Epithelial cell of esophagus (primary cell): Measurements from ENCODE around the gene SUSD2.
"Not testable (repeated sequence)": the region's sequence is repeated elsewhere in the genome, so short reads cannot be mapped to it uniquely, and the experiment has no call there.

Source experiments
- DNase-seq: peaks from one replicate; pipeline ENCODE4 v3.0.0; 2010; ENCODE audit warnings: low read depth
- H3K4me3 ChIP-seq: 2 replicates; pipeline ENCODE4 v1.5.1; 2011; ENCODE audit warnings: mild to moderate bottlenecking, low read length, control low read depth
- TF ChIP-seq, protein P1 (sequence below): IDR thresholded peaks from 2 replicates; pipeline ENCODE4 v1.5.1; 2011; ENCODE audit warnings: low read depth, mild to moderate bottlenecking, low read length, control low read depth, inconsistent platforms; ENCODE audit not compliant: insufficient read depth; ENCODE audit errors: missing control alignments

SUSD2 gene

DNA sequence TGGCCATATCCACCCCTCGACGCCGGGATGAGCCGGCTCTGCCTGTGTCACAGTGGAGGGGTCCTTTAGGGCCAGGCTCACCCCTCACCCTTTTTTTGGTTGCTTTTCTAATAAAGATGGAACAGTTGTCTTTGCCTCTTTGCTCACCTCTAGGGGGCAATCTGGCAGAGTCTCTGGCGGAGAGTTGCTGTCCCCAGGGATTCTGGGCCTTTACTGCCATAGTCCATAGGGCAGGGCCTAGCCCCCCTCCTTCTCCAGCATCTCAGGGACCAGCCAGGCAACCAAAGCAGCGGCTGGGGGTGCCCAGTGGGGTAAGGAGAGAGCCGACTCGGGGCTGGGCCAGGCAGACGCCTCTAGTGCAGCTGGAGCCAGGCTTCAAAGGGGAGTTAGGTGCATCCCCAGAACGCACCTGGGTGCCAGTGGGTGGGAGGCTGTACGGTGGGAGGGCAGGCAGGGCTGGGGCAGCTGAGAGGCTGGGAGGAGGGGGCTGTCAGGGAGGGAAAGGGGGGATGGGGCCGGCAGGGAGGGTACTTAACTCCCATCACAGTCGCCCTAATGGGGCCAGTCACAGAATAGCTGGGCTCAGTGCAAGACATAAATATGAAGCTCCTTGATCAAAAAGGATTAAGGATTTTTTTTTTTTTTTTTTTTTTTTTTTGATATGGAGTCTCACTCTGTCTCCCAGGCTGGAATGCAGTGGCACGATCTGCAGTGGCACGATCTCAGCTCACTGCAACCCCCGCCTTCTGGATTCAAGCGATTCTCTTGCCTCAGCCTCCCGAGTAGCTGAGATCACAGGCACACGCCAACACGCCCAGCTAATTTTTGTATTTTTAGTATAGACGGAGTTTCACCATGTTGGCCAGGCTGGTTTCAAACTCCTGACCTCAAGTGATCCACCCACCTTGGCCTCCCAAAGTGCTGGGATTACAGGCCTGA is 2.5 kb upstream of the SUSD2 start:
- no peak for DNase-seq
- TF ChIP-seq, protein P1, sequence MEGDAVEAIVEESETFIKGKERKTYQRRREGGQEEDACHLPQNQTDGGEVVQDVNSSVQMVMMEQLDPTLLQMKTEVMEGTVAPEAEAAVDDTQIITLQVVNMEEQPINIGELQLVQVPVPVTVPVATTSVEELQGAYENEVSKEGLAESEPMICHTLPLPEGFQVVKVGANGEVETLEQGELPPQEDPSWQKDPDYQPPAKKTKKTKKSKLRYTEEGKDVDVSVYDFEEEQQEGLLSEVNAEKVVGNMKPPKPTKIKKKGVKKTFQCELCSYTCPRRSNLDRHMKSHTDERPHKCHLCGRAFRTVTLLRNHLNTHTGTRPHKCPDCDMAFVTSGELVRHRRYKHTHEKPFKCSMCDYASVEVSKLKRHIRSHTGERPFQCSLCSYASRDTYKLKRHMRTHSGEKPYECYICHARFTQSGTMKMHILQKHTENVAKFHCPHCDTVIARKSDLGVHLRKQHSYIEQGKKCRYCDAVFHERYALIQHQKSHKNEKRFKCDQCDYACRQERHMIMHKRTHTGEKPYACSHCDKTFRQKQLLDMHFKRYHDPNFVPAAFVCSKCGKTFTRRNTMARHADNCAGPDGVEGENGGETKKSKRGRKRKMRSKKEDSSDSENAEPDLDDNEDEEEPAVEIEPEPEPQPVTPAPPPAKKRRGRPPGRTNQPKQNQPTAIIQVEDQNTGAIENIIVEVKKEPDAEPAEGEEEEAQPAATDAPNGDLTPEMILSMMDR = peak; percentile 39

DNA sequence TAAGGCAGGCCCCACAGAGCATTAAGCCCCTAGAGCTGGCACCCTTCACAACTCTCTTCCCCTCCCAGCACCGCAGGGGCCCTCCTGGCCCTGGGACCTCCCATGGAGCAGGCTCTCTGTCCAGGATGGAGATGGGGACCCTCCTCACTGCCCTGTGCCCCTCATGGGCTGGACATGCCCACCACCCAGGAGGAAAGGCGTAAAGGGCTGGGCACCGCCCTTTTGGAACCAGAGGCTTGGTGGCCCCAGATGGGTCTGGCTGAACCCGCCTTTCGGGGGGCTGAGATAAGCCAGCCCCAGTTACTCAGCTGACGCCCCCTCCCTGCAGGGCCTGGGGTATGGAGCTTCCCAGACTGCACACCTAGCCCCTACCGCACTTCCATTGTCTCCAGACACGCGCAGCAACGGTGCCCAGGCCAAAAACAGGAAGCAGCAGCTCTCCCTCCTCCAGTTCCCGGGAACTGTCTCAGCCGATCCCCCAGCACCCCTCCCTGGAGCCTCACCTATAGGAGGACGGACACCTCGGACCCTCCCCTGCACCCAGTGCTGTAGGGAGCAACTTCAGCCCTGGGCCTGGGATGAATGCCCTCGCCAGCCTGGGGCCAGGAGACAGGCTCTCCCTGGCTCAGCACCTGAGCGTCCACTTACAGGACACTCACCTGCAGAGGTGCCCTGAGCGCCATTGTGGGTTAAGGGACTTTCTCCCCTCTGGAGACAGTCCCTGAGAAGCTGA is 1.6 kb upstream of the SUSD2 start:
- no peak for DNase-seq
- TF ChIP-seq, protein P1 = no peak
- no peak overlapping the region for H3K4me3 ChIP-seq

More for the DNA sequence above, 2.5 kb upstream of the SUSD2 start:
- H3K4me3 ChIP-seq = no peak overlapping the region

DNA sequence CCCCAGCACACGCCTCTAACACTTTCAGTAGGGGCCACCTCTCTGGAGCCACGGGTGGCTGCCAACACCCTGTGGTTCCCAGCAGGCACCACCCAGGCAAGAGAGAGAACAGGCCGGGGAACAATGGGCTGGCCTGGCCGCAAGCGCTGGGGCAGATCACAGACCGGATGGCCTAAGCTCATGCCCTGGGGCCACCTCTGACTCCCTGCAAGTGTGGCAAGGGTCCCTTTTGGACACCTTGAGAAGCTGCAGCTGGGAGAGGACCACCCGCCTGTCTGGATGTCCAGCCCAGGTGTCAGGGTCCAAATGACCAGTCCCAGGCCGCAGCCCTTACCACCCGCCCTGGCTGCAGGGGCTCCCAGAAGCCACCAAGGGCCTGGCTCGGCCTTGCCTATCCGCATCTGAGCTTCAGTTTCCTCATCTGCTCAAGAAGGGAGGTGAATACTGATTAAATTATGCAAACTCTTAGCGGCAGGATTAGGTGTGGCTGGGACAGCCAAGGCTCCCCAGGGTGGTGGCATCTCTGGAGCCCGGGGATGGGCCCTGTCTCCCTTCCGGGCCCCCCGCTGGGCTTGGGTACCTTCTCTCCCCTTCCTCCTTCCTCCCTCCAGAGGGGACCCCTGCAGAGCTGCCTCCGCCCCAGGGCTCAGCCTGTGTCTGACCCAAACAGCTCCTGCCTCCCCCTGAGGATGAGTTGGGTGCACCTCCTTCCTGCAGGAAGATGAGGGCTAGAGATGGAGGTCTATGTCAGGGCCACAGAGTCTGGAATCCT is 785 bp upstream of the SUSD2 start:
- TF ChIP-seq, protein P1 = no peak
- no peak overlapping the region for H3K4me3 ChIP-seq
- DNase-seq = no peak

DNA sequence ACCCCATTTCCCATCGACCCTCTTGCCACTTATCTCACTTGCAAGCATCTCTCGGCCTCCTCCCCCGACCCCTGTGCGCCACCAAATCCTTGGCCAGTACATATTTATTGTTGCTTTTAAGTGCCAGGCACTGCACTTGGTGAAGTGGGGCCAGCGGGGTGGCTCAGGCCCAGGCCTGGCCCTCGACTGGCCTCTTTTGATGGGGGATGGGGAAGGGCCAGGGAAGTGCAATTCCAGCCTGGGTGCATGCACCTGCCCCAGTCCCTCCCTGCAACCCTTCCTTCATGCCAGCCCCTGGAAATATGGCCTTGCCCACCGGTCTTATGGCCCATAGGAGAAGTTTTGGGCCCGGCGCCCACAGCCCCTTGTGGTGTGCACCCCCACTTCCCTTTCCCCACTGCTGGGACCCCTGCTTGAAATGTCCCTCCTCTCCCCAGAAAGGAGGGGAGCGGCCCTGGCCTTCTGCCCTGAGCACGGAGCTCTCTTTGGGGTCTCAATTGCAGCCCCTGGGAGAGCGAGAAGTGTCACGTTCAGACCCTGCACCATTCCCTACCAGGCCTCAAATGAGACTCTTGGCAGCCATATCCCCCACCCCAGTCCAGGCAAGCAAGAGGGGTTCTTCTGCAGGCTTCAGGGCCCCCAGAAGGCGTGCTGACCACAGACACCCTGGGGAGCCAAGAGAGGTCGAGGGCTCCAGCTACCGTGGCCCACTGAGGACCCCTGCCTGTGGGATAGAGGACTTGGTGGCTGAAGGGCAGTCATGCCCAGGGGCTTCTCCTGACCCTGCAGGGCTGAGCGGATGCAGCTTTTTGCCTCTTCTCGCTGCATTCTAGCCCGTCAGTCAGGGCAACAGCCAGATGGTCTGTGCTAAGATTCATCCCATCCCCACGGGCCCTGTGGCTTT is 961 bp downstream of the SUSD2 start:
- no peak overlapping the region for H3K4me3 ChIP-seq
- TF ChIP-seq, protein P1 = no peak
- no peak for DNase-seq

DNA sequence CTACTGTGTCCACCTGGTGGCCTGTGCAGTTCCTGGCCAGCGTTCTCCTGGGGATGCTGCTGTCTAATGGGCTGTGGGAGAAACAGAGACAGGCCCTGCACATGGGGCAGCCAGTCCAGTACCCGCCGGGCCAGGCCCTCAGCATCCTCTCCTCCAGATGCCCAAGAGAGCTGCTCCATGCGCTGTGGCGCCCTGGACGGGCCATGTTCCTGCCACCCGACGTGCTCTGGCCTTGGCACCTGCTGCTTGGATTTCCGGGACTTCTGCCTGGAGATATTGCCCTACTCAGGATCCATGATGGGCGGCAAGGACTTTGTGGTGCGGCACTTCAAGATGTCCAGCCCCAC is 1.6 kb downstream of the SUSD2 start:
- not testable (repeated sequence) for DNase-seq

DNA sequence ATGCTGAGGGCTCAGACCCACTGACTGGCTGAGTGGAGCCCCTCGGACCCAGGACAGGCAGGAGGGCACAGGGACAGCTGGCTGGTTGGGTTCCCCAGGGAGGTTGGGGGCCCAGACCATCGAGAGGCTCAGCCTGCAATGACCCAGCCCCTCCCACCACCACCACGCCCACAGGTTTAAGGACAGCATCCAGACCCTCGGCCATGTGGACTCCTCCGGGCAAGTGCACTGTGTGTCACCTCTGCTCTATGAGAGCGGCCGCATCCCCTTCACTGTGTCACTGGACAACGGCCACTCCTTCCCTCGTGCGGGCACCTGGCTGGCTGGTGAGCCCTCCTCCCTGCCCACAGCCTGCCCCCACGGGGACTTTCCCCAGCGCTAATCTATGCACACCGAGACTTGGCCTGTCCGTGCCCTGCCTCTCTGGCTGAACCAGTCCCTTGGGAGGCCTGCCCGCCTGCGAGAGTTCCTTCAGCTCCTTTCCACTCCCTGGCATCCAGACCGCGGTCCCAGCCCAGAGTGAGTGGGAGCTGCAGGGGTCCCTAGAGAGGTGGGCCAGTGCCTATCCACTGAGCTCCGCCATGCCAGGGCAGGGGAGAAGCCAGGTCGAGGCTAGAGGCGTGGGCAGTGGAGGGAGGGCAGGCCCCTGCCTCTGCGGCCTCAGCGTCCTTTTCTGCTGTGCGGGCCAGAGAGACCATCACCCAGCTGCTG is 2.2 kb downstream of the SUSD2 start:
- no peak for DNase-seq
- TF ChIP-seq, protein P1 = no peak
- H3K4me3 ChIP-seq = no peak overlapping the region

More for the DNA sequence above, 1.6 kb downstream of the SUSD2 start:
- H3K4me3 ChIP-seq = not testable (repeated sequence)
